ENCODE data around the gene CD109.

DNA sequence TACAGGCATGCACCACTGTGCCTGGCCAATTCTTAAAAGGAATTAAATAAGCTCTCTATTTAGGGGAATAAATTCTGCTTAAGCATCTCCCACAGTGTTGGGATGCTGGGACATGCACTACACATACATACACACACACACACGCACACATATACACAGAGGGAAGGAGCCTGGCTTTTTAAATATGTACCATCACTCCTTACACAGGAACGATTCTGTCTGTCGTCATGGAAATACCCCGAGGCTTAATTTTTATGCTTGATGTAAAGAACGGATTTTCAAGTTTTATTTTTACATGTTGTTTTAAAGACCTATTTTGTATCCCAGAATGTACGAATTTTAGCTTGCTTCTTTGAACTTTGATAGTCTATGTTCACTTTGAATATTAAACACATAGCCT is 95.3 kb downstream of the CD109 start:
- TF ChIP-seq, protein P1, sequence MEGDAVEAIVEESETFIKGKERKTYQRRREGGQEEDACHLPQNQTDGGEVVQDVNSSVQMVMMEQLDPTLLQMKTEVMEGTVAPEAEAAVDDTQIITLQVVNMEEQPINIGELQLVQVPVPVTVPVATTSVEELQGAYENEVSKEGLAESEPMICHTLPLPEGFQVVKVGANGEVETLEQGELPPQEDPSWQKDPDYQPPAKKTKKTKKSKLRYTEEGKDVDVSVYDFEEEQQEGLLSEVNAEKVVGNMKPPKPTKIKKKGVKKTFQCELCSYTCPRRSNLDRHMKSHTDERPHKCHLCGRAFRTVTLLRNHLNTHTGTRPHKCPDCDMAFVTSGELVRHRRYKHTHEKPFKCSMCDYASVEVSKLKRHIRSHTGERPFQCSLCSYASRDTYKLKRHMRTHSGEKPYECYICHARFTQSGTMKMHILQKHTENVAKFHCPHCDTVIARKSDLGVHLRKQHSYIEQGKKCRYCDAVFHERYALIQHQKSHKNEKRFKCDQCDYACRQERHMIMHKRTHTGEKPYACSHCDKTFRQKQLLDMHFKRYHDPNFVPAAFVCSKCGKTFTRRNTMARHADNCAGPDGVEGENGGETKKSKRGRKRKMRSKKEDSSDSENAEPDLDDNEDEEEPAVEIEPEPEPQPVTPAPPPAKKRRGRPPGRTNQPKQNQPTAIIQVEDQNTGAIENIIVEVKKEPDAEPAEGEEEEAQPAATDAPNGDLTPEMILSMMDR (IDR thresholded peaks at IDR 0.05; ENCODE audit: poor library complexity), result no peak
- TF ChIP-seq EZH2phosphoT487 (IDR thresholded peaks at IDR 0.05; ENCODE audit: low read depth, severe bottlenecking, unreplicated experiment) (no peak), EZH2 (IDR thresholded peaks at IDR 0.05; ENCODE audit: borderline replicate concordance) (no peak)

All from hepatocyte (in vitro differentiated cells).